ENCODE measurements around the gene DENND5B.

Gene DENND5B

GRCh38 chr12:31368666-31369361 lies 222.1 kb downstream of the DENND5B start:
- peak; percentile 73 for DNase-seq

- no peak for DNase-seq
These were observed 224.8 kb downstream of the DENND5B start for GRCh38 chr12:31366104-31366621.

- DNase-seq: no peak
These were observed 227.1 kb downstream of the DENND5B start for GRCh38 chr12:31363831-31364230.

GRCh38 chr12:31363416-31363809 lies 227.5 kb downstream of the DENND5B start:
- DNase-seq: peak; percentile 23

GRCh38 chr12:31362759-31363415 lies 228.0 kb downstream of the DENND5B start:
- DNase-seq: peak; percentile 77

GRCh38 chr12:31362115-31362758 lies 228.7 kb downstream of the DENND5B start:
- DNase-seq: peak; percentile 89

- no peak for DNase-seq
These were observed 229.2 kb downstream of the DENND5B start for GRCh38 chr12:31361730-31362114.

GRCh38 chr12:31355747-31356107 lies 235.2 kb downstream of the DENND5B start:
- no peak for DNase-seq

- DNase-seq: peak; percentile 61
These were observed 236.9 kb downstream of the DENND5B start for GRCh38 chr12:31353750-31354708.

GRCh38 chr12:31346267-31346666 lies 244.7 kb downstream of the DENND5B start:
- peak; percentile 12 for DNase-seq

GRCh38 chr12:31343139-31343538 lies 247.8 kb downstream of the DENND5B start:
- DNase-seq: no peak

- DNase-seq: peak; percentile 74
These were observed 248.7 kb downstream of the DENND5B start for GRCh38 chr12:31342286-31342685.

GRCh38 chr12:31339831-31340622 lies 250.9 kb downstream of the DENND5B start:
- DNase-seq: no peak

- no peak for DNase-seq
These were observed 253.0 kb downstream of the DENND5B start for GRCh38 chr12:31337952-31338351.
